Gastroesophageal sphincter (tissue), 3 donors: ENCODE data around the gene DGLUCY.

ENCODE experiments used
- POLR2A ChIP-seq, 2 donors: fragments of 450-650 bp; IDR thresholded peaks; one replicate each; pipeline ENCODE4 v1.6.1; 2017; ENCODE audit warnings: antibody characterized with exemption in 2 of 2, mild to moderate bottlenecking in 2 of 2, moderate library complexity in 1 of 2
- POLR2AphosphoS5 ChIP-seq: sonication (generic); formaldehyde crosslinking; IDR thresholded peaks from one replicate; pipeline ENCODE4 v1.6.1; 2017; ENCODE audit warnings: antibody characterized with exemption
- TF ChIP-seq, protein P1 (sequence below), 4 experiments: fragments of 200-600 bp in 2 of 4; fragments of 450-650 bp in 2 of 4; sonication (generic) in 1 of 4; IDR thresholded peaks; one replicate each; pipeline ENCODE4 v1.5.1; 2017 to 2019; ENCODE audit warnings: antibody characterized with exemption in 4 of 4, mild to moderate bottlenecking in 2 of 4, moderate library complexity in 2 of 4

DNA sequence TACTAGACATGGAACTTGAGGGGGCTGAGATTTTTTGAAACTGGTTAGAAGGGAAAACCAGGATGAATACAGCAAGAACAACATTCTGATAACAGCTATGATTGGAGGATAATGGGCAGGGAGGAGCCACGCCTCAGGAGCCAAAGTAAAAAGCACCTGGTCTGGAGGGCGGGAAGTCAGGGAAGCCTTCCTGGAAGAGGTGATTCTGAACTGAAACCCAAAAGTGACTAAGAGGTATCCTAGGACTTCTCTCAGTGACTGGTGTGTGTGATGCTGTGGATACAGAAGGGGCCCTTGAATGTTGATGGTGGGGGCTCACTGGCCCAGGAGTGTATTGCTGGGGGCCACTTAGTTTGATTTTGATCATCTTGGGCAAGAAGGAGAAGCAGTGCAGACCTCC lies 149.5 kb downstream of the DGLUCY start:
- TF ChIP-seq, protein P1, sequence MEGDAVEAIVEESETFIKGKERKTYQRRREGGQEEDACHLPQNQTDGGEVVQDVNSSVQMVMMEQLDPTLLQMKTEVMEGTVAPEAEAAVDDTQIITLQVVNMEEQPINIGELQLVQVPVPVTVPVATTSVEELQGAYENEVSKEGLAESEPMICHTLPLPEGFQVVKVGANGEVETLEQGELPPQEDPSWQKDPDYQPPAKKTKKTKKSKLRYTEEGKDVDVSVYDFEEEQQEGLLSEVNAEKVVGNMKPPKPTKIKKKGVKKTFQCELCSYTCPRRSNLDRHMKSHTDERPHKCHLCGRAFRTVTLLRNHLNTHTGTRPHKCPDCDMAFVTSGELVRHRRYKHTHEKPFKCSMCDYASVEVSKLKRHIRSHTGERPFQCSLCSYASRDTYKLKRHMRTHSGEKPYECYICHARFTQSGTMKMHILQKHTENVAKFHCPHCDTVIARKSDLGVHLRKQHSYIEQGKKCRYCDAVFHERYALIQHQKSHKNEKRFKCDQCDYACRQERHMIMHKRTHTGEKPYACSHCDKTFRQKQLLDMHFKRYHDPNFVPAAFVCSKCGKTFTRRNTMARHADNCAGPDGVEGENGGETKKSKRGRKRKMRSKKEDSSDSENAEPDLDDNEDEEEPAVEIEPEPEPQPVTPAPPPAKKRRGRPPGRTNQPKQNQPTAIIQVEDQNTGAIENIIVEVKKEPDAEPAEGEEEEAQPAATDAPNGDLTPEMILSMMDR (IDR thresholded peaks at IDR 0.05), result no peak
- TF ChIP-seq POLR2A (IDR thresholded peaks at IDR 0.05) (no peak), POLR2AphosphoS5 (no peak)
